Erythroblast (primary cell): ENCODE results near the gene TCF4.
A peak's percentile ranks its signal among the peaks of the same experiment; 100 is the strongest.

Experiments used
- DNase-seq, 2 experiments: peaks; one replicate each; lab custom pipeline; 2025; lab: John Stamatoyannopoulos, UW
- GATA1 ChIP-seq: IDR thresholded peaks from 2 replicates; pipeline ENCODE4 v1.6.1; 2011; ENCODE audit warnings: low read depth, mild to moderate bottlenecking, control low read depth, low read length, moderate library complexity
- POLR2A ChIP-seq: IDR thresholded peaks from 2 replicates; pipeline ENCODE4 v1.6.1; 2011; ENCODE audit warnings: mild to moderate bottlenecking, low read length

TCF4 gene

DNA sequence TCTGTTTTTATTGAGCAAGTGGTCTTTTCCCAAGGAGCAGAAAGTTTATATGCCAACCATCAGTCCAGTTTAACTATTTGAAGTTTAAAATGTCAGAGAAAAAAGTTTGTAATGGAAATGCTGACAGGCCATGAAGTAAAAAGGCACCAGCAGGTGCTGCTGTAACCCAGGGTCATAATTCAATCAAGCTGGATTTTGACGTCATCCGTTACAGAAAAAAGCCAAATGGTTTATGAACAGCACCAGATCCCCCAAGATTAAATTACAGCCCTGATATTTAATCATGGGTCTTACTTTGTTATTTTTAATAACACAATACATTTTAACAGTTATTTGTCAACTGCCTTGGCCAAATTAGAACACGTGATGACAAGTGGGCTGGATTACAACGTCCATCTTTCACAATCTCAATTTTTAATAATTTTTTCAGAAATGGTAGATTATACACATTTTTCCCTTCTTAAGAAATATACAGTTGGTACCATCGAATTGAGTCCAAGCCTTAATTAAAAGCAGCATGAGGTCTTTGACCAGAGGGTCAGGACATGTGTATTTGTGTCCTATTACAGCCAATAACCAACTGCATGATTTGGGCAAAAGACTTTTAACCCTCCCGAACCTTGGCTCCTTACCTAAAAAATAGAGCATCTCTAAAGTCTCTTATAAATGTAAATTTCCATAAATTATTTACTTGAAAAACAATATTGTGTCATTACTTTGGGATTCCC, 10.0 kb downstream of the TCF4 start:
- peak; percentile 28 to 29 for DNase-seq

GRCh38 chr18:55576001-55576400, 12.0 kb downstream of the TCF4 start:
- TF ChIP-seq POLR2A (no peak), GATA1 (no peak)
- no peak for DNase-seq

More for the DNA sequence above, 10.0 kb downstream of the TCF4 start:
- TF ChIP-seq POLR2A: no peak
- no peak for TF ChIP-seq GATA1

- TF ChIP-seq GATA1 (no peak), POLR2A (no peak)
- DNase-seq: no peak
Observed at GRCh38 chr18:55575066-55575465, 12.9 kb downstream of the TCF4 start.

DNA sequence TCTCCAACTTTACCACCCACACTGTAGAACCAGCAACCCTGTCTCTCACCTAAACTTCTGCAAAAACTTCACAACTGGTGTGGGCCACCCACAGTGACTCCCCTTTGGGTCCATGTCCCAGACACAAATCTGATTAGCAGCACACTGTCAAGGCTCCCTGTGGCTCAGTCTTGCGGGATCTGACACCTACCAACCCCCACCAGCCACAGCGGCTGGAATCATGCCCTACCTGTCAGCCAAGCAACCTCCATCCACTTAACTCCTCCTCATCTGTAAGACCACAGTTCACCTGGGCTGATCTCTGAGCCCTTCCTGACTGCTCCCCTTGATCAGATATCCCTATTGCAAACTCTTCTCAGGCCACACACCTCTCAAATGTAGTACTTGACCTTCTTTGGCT, 14.6 kb downstream of the TCF4 start:
- DNase-seq: no peak
- TF ChIP-seq GATA1: no peak
- no peak for TF ChIP-seq POLR2A

- TF ChIP-seq GATA1: no peak
- no peak for TF ChIP-seq POLR2A
- DNase-seq: no peak
Observed at GRCh38 chr18:55570966-55571365, 17.0 kb downstream of the TCF4 start.

- DNase-seq: no peak
- no peak for TF ChIP-seq GATA1
- no peak for TF ChIP-seq POLR2A
Observed at GRCh38 chr18:55566456-55566935, 21.5 kb downstream of the TCF4 start.

GRCh38 chr18:55559739-55560138, 28.3 kb downstream of the TCF4 start:
- TF ChIP-seq POLR2A (no peak), GATA1 (no peak)
- DNase-seq: no peak

GRCh38 chr18:55557211-55557610, 30.8 kb downstream of the TCF4 start:
- DNase-seq: no peak
- TF ChIP-seq GATA1 (no peak), POLR2A (no peak)

- TF ChIP-seq GATA1 (no peak), POLR2A (no peak)
- DNase-seq: no peak
Observed at GRCh38 chr18:55555395-55556027, 32.5 kb downstream of the TCF4 start.

DNA sequence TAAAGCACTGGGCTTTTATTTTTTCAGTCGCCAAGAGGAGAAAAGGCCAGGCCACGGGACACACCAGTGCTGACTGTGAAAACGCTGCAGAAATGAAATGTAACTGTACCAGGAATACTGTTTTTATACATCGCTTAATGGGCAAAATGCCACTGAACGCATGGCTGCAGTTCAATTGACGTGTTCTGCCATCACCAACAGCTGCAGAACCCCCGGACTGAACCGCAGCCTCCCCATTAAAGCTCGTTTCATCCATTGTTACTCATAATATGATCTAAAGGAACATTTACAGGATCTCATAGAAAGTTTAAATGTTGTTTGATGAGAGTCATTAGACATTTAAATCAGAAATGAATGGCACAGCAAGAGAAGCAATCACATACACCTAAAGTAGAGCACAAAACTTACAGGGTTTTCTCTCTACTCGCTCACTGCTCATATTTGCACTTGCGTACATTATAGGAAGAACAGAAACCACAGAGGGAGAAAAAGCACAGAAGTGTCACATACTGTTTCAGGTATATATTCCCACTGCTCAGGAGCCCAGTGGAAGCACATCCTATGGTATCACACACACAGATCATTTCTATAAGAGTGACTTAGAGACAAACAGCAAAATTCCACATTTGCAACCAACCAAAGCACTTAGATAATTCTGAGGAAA, 35.3 kb downstream of the TCF4 start:
- no peak for DNase-seq
- no peak for TF ChIP-seq GATA1
- TF ChIP-seq POLR2A: no peak

DNA sequence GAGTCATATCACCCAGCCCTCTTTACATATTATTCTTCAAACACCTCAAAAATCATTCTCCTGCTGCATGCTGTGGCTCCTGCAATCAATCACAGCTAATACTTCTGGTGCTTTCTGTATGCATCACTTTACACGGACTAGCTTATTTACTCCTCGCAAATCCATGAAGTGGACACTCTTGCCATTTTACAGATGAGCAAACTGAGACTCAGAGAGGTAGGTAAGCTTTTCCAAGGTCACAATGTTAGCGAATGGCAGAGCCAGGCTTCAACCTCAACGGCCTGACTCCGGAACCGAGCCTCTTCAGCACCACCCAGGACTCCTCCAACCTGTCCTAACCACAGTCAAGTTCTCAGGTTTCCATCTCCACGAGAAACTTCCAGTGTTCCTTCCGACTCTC, 36.8 kb downstream of the TCF4 start:
- TF ChIP-seq POLR2A (no peak), GATA1 (no peak)
- DNase-seq: no peak

DNA sequence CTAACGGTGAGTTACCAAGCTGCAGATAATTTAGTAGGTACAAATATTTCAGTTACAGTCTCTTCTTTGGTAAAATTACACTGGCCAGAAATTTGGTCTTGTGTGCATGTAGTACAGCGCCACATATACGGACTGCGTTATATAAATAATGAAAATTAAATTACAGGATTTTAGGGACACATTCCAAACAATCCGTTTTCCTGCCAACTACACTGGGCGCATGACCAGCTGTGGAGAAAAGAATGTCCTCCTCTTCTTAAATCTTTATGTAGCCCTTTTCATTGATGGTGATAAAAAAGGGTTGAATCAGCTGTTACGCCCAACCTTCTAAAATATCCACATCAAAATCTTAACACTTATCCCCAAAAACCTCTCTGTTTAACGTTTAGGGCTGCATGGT, 37.5 kb downstream of the TCF4 start:
- no peak for DNase-seq
- TF ChIP-seq POLR2A (no peak), GATA1 (no peak)

DNA sequence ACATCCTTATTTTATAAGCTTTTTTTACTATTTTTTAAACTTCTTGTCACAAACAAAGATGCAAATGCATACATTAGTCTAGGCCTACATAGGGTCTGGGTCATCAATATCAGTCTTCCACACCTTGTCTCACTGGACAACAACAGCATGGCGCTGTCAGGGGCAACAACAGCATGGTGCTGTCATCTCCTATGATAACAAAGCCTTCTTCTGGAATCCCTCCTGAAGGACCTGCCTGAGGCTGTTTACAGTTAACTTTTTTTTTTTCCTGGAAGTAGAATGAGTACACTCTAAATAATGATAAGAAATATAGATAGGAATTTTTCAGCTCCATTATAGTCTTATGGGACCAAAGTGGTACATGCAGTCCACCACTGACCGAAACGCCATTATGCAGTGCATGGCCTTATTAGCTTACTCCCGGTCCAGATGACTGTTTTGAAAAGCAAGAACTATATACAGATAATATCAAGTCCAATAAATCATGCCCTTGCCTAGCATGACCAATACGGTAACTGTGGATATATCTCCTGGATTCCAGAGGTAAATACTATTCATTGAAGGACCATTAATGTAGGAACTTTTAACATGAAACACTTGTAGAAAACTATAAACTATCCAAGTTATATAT, 38.4 kb downstream of the TCF4 start:
- TF ChIP-seq POLR2A: no peak
- no peak for TF ChIP-seq GATA1
- peak; percentile 60 to 91 for DNase-seq

- DNase-seq: no peak
- no peak for TF ChIP-seq GATA1
- TF ChIP-seq POLR2A: no peak
Observed at GRCh38 chr18:55547705-55548056, 40.3 kb downstream of the TCF4 start.
